Type B pancreatic cell (in vitro differentiated cells): ENCODE measurements around the gene CEP128. TPM values are rescaled to one million over a fixed set of nuclear protein-coding genes. Genes with fewer than 3 reads are reported as not detected.

Source experiments
- DNase-seq: peaks from one replicate; pipeline ENCODE4 v3.0.0; 2021; ENCODE audit warnings: mixed read lengths; ENCODE audit not compliant: unreplicated experiment; ENCODE audit errors: extremely low spot score
- H3K27ac Mint-ChIP-seq: 2 replicates; pipeline ENCODE4 v1.8.0; 2021; ENCODE audit warnings: mild to moderate bottlenecking, mixed read lengths
- H3K27me3 Mint-ChIP-seq: 2 replicates; pipeline ENCODE4 v1.8.0; 2021; ENCODE audit warnings: mixed read lengths
- H3K36me3 Mint-ChIP-seq: 2 replicates; pipeline ENCODE4 v1.8.0; 2021; ENCODE audit warnings: mixed read lengths
- H3K4me1 Mint-ChIP-seq: one replicate; pipeline ENCODE4 v1.8.0; 2021; ENCODE audit warnings: mixed read lengths; ENCODE audit not compliant: unreplicated experiment
- H3K4me3 Mint-ChIP-seq: 2 replicates; pipeline ENCODE4 v1.8.0; 2021; ENCODE audit warnings: mild to moderate bottlenecking, mixed read lengths
- H3K9me3 Mint-ChIP-seq: 2 replicates; pipeline ENCODE4 v1.8.0; 2021; ENCODE audit warnings: mixed read lengths
- total RNA-seq: library from RNA; stranded (reverse); gene quantifications from 2 replicates; pipeline ENCODE4 v1.2.1, GENCODE V29; 2021; ENCODE audit warnings: low replicate concordance
- TF ChIP-seq, protein P1 (sequence below): fragments of 200-600 bp; sonication (generic); conservative IDR thresholded peaks from 2 replicates; pipeline ENCODE4 v1.5.0; 2021; ENCODE audit warnings: antibody characterized with exemption, mild to moderate bottlenecking

Gene CEP128
- total RNA-seq, 1 donor from 2014 or later = 17.7 TPM

DNA sequence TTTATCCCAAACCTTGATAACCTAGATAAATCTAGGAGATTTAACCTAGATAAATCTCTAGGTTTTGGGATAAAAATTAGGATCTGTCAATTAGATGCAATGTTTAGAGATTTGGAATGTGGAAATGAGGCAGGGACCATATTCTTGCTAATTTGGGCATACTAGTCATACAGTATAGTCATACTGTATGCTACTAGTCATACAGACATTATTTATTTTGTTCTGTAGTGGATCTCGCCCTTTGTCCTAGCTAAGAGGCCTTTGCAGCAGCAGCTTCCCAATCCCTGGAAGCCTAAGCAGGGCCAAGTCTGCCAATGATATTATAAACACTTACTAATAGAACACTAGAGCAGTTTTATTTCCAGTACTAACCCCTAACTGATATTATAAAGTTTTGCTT is 136.4 kb downstream of the CEP128 start:
- DNase-seq = no peak
- no peaks in the 10 kb centered on the region for H3K27me3 Mint-ChIP-seq
- TF ChIP-seq, protein P1, sequence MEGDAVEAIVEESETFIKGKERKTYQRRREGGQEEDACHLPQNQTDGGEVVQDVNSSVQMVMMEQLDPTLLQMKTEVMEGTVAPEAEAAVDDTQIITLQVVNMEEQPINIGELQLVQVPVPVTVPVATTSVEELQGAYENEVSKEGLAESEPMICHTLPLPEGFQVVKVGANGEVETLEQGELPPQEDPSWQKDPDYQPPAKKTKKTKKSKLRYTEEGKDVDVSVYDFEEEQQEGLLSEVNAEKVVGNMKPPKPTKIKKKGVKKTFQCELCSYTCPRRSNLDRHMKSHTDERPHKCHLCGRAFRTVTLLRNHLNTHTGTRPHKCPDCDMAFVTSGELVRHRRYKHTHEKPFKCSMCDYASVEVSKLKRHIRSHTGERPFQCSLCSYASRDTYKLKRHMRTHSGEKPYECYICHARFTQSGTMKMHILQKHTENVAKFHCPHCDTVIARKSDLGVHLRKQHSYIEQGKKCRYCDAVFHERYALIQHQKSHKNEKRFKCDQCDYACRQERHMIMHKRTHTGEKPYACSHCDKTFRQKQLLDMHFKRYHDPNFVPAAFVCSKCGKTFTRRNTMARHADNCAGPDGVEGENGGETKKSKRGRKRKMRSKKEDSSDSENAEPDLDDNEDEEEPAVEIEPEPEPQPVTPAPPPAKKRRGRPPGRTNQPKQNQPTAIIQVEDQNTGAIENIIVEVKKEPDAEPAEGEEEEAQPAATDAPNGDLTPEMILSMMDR = no peak
- no peak overlapping the region for H3K27ac Mint-ChIP-seq
- H3K4me1 Mint-ChIP-seq = no peaks in the 10 kb centered on the region
- no peaks in the 10 kb centered on the region for H3K9me3 Mint-ChIP-seq
- H3K36me3 Mint-ChIP-seq = peaks cover 13% of the 10 kb centered on the region
- H3K4me3 Mint-ChIP-seq = no peak overlapping the region

DNA sequence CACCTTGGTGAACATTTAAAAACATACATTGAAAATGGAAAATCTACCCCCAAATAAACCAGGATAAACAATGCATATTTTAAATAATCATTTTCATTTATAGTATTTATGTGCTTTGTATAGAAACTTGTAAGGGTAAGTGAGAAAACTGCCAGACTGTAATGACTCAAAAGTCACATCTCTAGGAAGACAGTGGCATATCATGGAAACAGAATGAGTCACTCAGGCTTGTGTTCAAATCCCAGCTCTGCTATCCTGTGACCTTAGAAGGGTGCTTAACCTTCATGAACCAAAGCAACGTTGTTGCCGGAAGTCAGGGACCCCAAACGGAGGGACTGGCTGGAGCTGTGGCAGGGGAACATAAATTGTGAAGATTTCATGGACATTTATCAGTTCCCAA is 142.7 kb downstream of the CEP128 start:
- Mint-ChIP-seq H3K9me3 (no peaks in the 10 kb centered on the region), H3K36me3 (peaks cover 11% of the 10 kb centered on the region), H3K27me3 (no peaks in the 10 kb centered on the region), H3K4me3 (no peak overlapping the region), H3K4me1 (no peaks in the 10 kb centered on the region), H3K27ac (no peak overlapping the region)
- TF ChIP-seq, protein P1 = no peak
- DNase-seq = no peak

DNA sequence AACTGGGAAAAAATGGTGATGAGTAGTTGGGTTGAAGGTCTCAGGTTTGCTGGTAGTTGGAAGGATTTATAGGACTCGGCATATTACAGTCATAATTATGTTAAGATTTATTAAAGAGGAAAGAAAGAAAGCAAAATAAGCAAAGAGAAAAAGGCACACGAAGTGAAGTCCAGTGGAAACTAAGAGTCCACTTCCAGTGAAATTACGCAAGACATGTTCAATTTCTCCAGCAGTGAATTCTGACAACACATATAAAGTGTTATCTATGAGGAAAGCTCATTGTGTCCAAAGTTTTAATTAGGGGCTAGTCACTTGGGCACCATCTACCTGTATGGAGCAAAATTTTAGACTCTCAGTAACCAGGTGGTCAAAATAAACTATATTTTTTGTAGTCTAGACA is 143.3 kb downstream of the CEP128 start:
- no peak for DNase-seq
- no peaks in the 10 kb centered on the region for H3K4me1 Mint-ChIP-seq
- no peaks in the 10 kb centered on the region for H3K27me3 Mint-ChIP-seq
- H3K27ac Mint-ChIP-seq = no peak overlapping the region
- TF ChIP-seq, protein P1 = no peak
- peaks cover 11% of the 10 kb centered on the region for H3K36me3 Mint-ChIP-seq
- H3K4me3 Mint-ChIP-seq = no peak overlapping the region
- no peaks in the 10 kb centered on the region for H3K9me3 Mint-ChIP-seq

DNA sequence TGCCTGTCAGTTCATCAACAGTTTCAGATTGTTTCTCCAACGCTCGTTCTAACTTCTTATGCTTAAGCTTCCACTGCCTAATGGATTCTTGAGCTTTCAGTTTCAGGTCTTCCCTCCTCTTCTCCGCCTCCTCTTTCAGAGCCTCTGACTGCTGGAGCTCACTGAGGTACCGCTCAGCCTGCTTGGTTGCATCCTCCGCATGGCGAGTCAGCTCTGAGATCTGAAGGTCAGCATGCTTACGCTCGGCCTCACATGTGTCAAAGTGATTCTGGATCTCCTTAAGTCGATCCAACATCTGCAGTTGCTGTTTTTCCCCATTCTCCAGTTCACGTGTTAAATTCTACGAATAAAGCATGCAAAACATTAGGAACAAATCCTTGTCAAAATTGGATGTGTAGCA is 148.8 kb downstream of the CEP128 start:
- H3K27me3 Mint-ChIP-seq = no peaks in the 10 kb centered on the region

DNA sequence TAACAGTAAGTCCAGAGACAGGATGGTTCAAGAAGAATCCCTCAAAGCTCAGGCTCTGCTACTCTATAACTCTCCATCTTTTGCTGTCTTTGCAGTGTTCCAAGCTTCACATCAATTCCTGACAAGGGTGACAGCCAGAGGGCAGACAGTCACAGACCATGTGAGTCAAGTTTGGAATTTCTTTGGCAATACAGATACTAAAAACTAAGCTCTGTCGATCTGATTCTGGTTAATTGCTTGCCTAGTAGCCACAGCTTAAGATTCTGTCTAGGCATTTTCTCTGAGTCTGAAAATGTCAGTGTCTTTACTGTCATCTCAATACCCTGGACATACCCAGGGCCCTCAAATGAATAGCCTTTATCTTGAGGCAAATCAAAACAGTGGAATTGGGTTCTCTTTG is 153.7 kb downstream of the CEP128 start:
- no peak overlapping the region for H3K4me3 Mint-ChIP-seq
- no peaks in the 10 kb centered on the region for H3K4me1 Mint-ChIP-seq
- H3K9me3 Mint-ChIP-seq = no peaks in the 10 kb centered on the region
- TF ChIP-seq, protein P1 = no peak
- H3K27me3 Mint-ChIP-seq = no peaks in the 10 kb centered on the region
- DNase-seq = no peak
- peaks cover 7% of the 10 kb centered on the region for H3K36me3 Mint-ChIP-seq
- H3K27ac Mint-ChIP-seq = no peak overlapping the region

More for the DNA sequence above, 148.8 kb downstream of the CEP128 start:
- TF ChIP-seq, protein P1 = no peak
- H3K36me3 Mint-ChIP-seq = peaks cover 3% of the 10 kb centered on the region
- H3K4me1 Mint-ChIP-seq = no peaks in the 10 kb centered on the region
- no peaks in the 10 kb centered on the region for H3K9me3 Mint-ChIP-seq
- no peak overlapping the region for H3K27ac Mint-ChIP-seq
- H3K4me3 Mint-ChIP-seq = no peak overlapping the region
- no peak for DNase-seq

DNA sequence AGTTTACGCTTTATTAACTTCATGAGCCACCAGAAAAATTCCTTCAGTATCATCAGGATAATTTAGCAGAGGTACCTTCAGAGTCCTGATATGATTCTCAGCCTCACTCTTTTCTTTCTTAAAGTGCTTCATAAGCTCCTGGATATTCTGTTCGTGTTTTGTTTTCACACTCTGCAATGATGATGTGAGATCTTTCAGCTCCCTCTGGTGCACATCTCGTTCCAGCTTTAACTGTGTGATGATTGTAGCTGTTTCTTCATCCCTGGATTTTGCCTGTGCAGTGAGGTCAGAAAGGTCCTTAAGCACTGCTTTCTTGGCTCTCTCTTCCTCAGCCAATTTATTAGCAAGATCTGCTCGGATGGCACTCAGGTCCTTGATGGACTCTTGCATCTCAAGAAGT is 156.7 kb downstream of the CEP128 start:
- H3K4me3 Mint-ChIP-seq = no peak overlapping the region
- H3K9me3 Mint-ChIP-seq = no peaks in the 10 kb centered on the region
- H3K27me3 Mint-ChIP-seq = no peaks in the 10 kb centered on the region
- H3K36me3 Mint-ChIP-seq = peaks cover 5% of the 10 kb centered on the region
- TF ChIP-seq, protein P1 = no peak
- no peak for DNase-seq
- H3K4me1 Mint-ChIP-seq = no peaks in the 10 kb centered on the region
- no peak overlapping the region for H3K27ac Mint-ChIP-seq
